Measurements from ENCODE around the gene DPP10.

- TF ChIP-seq CTCF (IDR thresholded peaks at IDR 0.05) (no peak), ZFX (IDR thresholded peaks at IDR 0.05; ENCODE audit: borderline replicate concordance) (no peak)
These were observed 326.7 kb downstream of the DPP10 start for GRCh38 chr2:114769110-114769509.

All from 22Rv1 (cell line).